Pancreas (tissue), 10 donors: Measurements from ENCODE around the gene WASF2. TPM values are rescaled to one million over a fixed set of nuclear protein-coding genes. Genes with fewer than 3 reads are reported as not detected.

Experiments
- ATAC-seq, 4 donors: fragments of 200-7000 bp; cut with Tn5 transposase; one replicate each; pipeline versions ENCODE4 v1.8.0 to v1.9.1; 2020; ENCODE audit warnings: mild to moderate bottlenecking in 4 of 4, moderate library complexity in 4 of 4
- DNase-seq, 6 donors: peaks; one replicate each; pipeline ENCODE4 v3.0.0-alpha.2; 2020
- FAIRE-seq: peaks from 2 replicates; lab custom pipeline; 2012; peaks lifted over from hg19 to GRCh38; lab: Jason Lieb, UNC
- H3K27ac ChIP-seq, 4 donors: fragments of 200-600 bp; sonication (generic); 1 replicate in 3 of 4; 2 replicates in 1 of 4; pipeline versions ENCODE4 v1.5.0 to v1.8.0; 2020
- H3K27me3 ChIP-seq, 4 donors: fragments of 200-600 bp; one replicate each; pipeline ENCODE4 v1.8.0; 2021
- H3K36me3 ChIP-seq, 3 donors: fragments of 200-600 bp; sonication (generic) in 1 of 3; one replicate each; pipeline versions ENCODE4 v1.5.0 to v1.8.0; 2020 to 2021
- H3K4me1 ChIP-seq, 3 donors: fragments of 200-600 bp; one replicate each; pipeline ENCODE4 v1.8.0; 2021
- H3K4me3 ChIP-seq, 4 donors: fragments of 200-600 bp; sonication (generic) in 2 of 4; one replicate each; pipeline versions ENCODE4 v1.5.0 to v1.8.0; 2020 to 2021
- H3K9me3 ChIP-seq, 4 donors: fragments of 200-600 bp; one replicate each; pipeline ENCODE4 v1.8.0; 2021
- CTCF ChIP-seq, 4 donors: fragments of 200-600 bp; sonication (generic) in 3 of 4; IDR thresholded peaks; one replicate each; pipeline versions ENCODE4 v1.5.0 to v1.8.0; 2021; ENCODE audit warnings: antibody characterized with exemption in 4 of 4
- WGBS, 2 donors: extraction: QIAGEN DNeasy Blood & Tissue Kit; methylation state at CpG; one replicate each; pipeline ENCODE4 v1.1.7; 2013; 5-methylcytosine and 5-hydroxymethylcytosine counted together
- intact Hi-C, 3 donors: fragments of 100-400 bp; cut with DNase I; formaldehyde crosslinking; loops; one replicate each; pipeline versions ENCODE4 v1.11.1 to v1.14.2; 2022
- polyA plus RNA-seq, 2 donors: library from polyadenylated mRNA; stranded (reverse); fragments of 200-250 nt; gene quantifications; one replicate each; pipeline ENCODE4 v1.2.3, GENCODE V29; 2013
- total RNA-seq, 6 donors: library from RNA; stranded (reverse); fragmentation: NEBNext Ultra II Directional in 4 of 6; extraction: Animal tissue kit (Norgen Biotek cat#: 25700) in 4 of 6; gene quantifications; one replicate each; pipeline versions ENCODE4 v1.2.1 to v1.2.4, GENCODE V29; 2021 to 2023
- donor health status: healthy with polysubstance abuse.
- donor health status: DM: no; HTN: no; CAD: no; lungs with moderate emphysema.
- donor health status: DM: no; HTN: no; CAD: no.
- donor health status: control.
- donor health status: control.
- donor health status: Bipolar disorder and iron deficiency.
- donor health status: DM: yes; HTN: yes; CAD: no.
- donor health status: DM: no; HTN: no; CAD: no.
- donor health status: DM: no; HTN: no; CAD: no.
- donor health status: DM: yes; HTN: yes; CAD: no.

Gene WASF2
- total and polyA plus RNA-seq, 8 donors: 13.5 to 83.2 (median 51.4) TPM

- Histone ChIP-seq H3K9me3 (no peaks in the 10 kb centered on the region), H3K27me3 (no peaks in the 10 kb centered on the region), H3K4me1 (no peaks in the 10 kb centered on the region), H3K36me3 (no peaks in the 10 kb centered on the region), H3K27ac (no peak overlapping the region), H3K4me3 (no peak overlapping the region)
- ATAC-seq: peak in 2 of 4 donors; percentile 4 to 46
- WGBS, 2 donors: 74 to 76% methylated on average over 21 of the region's 21 CpGs
- no peak for TF ChIP-seq CTCF (IDR thresholded peaks at IDR 0.05)
- intact Hi-C loops: no loop called here
- no peak for DNase-seq
- no peak for FAIRE-seq
Measured at GRCh38 chr1:27517907-27518718, 28.1 kb upstream of the WASF2 start.

- H3K9me3 ChIP-seq: no peaks in the 10 kb centered on the region
- H3K36me3 ChIP-seq: no peaks in the 10 kb centered on the region
- no peak for FAIRE-seq
- no peak for DNase-seq
- H3K27ac ChIP-seq: no peak overlapping the region
- no peak overlapping the region for H3K4me3 ChIP-seq
- TF ChIP-seq CTCF (IDR thresholded peaks at IDR 0.05): no peak
- intact Hi-C loops: no loop called here
- H3K27me3 ChIP-seq: no peaks in the 10 kb centered on the region
- WGBS, 2 donors: 79 to 87% methylated on average over 2 of the region's 2 CpGs
- H3K4me1 ChIP-seq: no peaks in the 10 kb centered on the region
- no peak for ATAC-seq
Measured at GRCh38 chr1:27517301-27517700, 27.3 kb upstream of the WASF2 start.

GRCh38 chr1:27515626-27516025 is 25.7 kb upstream of the WASF2 start:
- no peak overlapping the region for H3K27ac ChIP-seq
- ATAC-seq: no peak
- H3K9me3 ChIP-seq: no peaks in the 10 kb centered on the region
- H3K27me3 ChIP-seq: no peaks in the 10 kb centered on the region
- DNase-seq: no peak
- H3K36me3 ChIP-seq: no peaks in the 10 kb centered on the region
- H3K4me1 ChIP-seq: no peaks in the 10 kb centered on the region
- H3K4me3 ChIP-seq: no peak overlapping the region
- no peak for FAIRE-seq
- intact Hi-C loops: no loop called here
- WGBS, 2 donors: 74 to 83% methylated on average over 3 of the region's 3 CpGs
- no peak for TF ChIP-seq CTCF (IDR thresholded peaks at IDR 0.05)

- no peak for TF ChIP-seq CTCF (IDR thresholded peaks at IDR 0.05)
- no peak for DNase-seq
- Histone ChIP-seq H3K27ac (no peak overlapping the region), H3K27me3 (no peaks in the 10 kb centered on the region), H3K4me1 (no peaks in the 10 kb centered on the region), H3K36me3 (no peaks in the 10 kb centered on the region), H3K4me3 (no peak overlapping the region), H3K9me3 (no peaks in the 10 kb centered on the region)
- WGBS, 2 donors: 53 to 73% methylated on average over 4 to 7 of the region's 7 CpGs
- intact Hi-C loops: no loop called here
- FAIRE-seq: no peak
- peak in 3 of 4 donors; percentile 16 to 72 (median 41) for ATAC-seq
Measured at GRCh38 chr1:27513958-27514357, 24.0 kb upstream of the WASF2 start.

GRCh38 chr1:27513528-27513927 is 23.6 kb upstream of the WASF2 start:
- Histone ChIP-seq H3K36me3 (no peaks in the 10 kb centered on the region), H3K4me1 (no peaks in the 10 kb centered on the region), H3K27me3 (no peaks in the 10 kb centered on the region), H3K27ac (no peak overlapping the region), H3K4me3 (no peak overlapping the region), H3K9me3 (no peaks in the 10 kb centered on the region)
- peak in 1 of 4 donors; percentile 38 for ATAC-seq
- WGBS, 2 donors: 76 to 89% methylated on average over 5 of the region's 5 CpGs
- no peak for TF ChIP-seq CTCF (IDR thresholded peaks at IDR 0.05)
- intact Hi-C loops: no loop called here
- no peak for FAIRE-seq
- DNase-seq: no peak
